CD4-positive, alpha-beta T cell treated with Interleukin-15 for 1 hour (primary cell): ENCODE data around the gene ATP9A.

Experiments used
- DNase-seq: peaks from one replicate; pipeline ENCODE4 v3.0.0-alpha.2; 2020

ATP9A gene

GRCh38 chr20:51624157-51624731 lies 143.9 kb downstream of the ATP9A start:
- DNase-seq: peak; percentile 50

DNA sequence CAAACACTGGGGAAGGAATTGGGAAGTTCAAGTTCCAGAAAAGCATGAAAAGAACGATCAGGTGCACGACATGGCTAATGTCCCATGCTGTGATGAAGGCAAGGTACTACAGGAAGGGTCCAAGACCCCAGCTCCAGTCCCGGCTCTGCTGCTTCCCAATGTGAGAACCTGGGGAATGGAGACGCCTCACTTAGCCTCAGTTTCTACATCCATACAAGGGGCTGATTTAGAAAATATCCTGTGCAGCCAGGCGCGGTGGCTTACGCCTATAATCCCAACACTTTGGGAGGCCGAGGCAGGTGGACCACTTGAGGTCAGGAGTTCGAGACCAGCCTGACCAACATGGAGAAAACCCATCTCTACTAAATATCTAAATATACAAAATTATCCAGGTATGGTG lies 144.9 kb downstream of the ATP9A start:
- no peak for DNase-seq

- DNase-seq: no peak
Measured at GRCh38 chr20:51622004-51622874, 146.0 kb downstream of the ATP9A start.

- DNase-seq: no peak
Measured at GRCh38 chr20:51620432-51620831, 147.8 kb downstream of the ATP9A start.

GRCh38 chr20:51616060-51616459 lies 152.1 kb downstream of the ATP9A start:
- DNase-seq: no peak

GRCh38 chr20:51614687-51615086 lies 153.5 kb downstream of the ATP9A start:
- no peak for DNase-seq

- no peak for DNase-seq
Measured at GRCh38 chr20:51613580-51613979, 154.6 kb downstream of the ATP9A start.

DNA sequence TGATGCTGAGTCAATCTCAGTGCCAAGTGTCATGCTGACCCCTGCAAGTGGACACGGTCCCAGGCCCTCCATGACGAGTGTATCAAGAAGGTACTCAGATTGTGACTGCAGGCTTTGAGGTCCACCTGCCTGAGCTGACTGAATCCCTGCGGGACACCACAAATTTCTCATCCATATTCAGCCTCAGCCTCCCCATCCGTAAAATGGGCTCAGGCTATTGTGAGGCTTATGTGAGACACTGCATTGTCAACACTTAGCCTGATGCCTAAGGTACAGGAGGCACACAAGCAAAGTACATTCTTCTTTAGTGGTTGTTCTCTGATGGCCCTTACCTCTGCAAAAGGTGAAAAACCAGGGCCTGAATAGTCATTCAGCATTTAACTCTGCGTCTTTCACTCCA lies 155.3 kb downstream of the ATP9A start:
- no peak for DNase-seq

DNA sequence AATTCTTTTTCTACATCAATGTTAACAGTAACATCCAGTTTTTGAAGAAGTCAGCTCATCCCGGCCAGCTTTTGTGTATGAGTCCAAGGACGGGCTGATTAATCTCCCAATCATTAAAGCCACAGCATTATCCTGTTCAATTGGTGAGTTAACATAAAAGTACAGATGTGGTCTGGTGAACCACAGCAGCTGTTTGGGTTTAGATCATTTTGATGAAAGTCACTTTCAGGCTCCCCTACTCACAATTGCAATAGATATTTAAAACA lies 156.6 kb downstream of the ATP9A start:
- no peak for DNase-seq

DNA sequence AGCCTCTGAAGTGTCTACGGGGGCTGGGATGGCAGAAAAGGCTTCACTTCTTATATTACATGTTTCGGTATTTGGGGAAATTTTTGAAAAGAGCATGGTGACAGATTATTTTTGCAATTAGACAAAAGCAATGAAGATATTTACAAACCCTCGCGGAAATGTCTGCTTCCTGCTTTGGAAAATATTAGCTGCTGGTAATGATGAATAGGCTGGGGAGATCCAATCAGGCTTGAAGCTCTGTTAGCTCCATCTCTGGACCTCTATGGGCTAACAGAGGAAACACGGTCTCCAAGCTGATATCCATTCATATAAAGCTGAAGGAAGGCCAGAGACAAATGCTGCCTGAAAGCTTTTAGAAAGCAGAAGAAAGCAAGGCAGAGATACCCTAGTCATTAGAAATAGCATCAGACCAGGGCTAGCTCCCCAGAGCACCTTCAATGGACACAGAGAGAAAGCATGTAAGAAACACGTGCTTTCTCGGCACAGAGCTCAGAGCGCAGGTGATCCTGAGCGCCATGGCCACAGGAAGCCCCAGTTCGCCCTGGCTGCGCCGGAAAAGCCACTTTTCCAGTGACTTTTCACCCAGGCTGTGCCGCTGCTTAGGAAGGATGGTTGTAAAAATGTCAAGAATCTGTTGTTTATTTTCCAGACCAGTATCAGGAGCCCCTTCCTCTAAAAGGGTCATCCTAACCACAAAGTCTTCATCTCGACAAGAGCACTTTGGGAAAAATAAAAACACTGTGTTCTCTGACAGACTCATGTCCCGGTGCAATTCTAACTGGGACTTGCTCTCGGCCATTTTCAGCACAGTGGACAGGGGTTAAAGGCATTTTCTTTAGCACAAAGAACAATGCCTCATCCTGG lies 157.2 kb downstream of the ATP9A start:
- no peak for DNase-seq

DNA sequence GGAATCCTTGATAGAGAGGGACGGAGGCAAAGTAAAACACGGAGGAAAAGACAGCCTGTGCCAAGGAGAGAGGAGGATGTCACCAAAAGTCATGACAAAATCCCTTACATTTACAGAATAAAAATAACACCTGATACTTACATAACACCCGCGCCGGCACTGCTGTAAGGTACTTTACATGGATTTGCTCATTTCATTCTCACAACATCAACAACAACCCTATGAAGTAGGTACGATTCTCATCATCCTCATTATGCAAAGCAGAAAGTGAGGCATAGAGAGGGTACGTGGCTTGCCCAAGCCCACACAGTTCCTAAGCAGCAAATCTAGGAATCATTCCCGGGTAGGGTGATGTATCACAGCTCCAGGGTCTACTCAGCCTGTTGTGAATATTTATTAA lies 158.1 kb downstream of the ATP9A start:
- DNase-seq: no peak

DNA sequence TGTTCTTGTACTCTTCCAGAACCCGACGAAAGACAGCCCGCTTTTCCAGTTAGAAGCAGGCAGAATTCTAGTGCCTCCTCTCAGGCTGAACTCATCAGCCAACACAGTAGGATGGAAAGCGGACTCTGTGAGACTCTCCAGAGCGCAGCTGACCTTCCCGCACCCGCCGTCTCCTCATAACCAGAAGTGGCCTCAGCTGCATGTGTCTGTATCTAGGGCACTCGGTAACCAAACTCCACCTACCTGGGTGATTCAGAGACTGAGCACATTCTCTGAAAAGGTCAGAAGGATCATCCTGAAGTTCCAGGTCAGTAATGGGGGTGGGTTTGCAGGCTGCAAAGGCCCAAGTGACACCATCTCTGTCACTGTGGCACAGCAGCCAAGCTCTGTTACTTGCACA lies 158.9 kb downstream of the ATP9A start:
- DNase-seq: no peak

- DNase-seq: no peak
Measured at GRCh38 chr20:51608061-51608460, 160.1 kb downstream of the ATP9A start.

GRCh38 chr20:51607170-51607569 lies 161.0 kb downstream of the ATP9A start:
- no peak for DNase-seq

- DNase-seq: no peak
Measured at GRCh38 chr20:51604851-51605250, 163.3 kb downstream of the ATP9A start.

- DNase-seq: no peak
Measured at GRCh38 chr20:51602131-51602530, 166.1 kb downstream of the ATP9A start.

- no peak for DNase-seq
Measured at GRCh38 chr20:51600950-51601349, 167.2 kb downstream of the ATP9A start.

GRCh38 chr20:51600016-51600420 lies 168.2 kb downstream of the ATP9A start:
- DNase-seq: no peak

GRCh38 chr20:51598556-51598955 lies 169.6 kb downstream of the ATP9A start:
- DNase-seq: no peak

DNA sequence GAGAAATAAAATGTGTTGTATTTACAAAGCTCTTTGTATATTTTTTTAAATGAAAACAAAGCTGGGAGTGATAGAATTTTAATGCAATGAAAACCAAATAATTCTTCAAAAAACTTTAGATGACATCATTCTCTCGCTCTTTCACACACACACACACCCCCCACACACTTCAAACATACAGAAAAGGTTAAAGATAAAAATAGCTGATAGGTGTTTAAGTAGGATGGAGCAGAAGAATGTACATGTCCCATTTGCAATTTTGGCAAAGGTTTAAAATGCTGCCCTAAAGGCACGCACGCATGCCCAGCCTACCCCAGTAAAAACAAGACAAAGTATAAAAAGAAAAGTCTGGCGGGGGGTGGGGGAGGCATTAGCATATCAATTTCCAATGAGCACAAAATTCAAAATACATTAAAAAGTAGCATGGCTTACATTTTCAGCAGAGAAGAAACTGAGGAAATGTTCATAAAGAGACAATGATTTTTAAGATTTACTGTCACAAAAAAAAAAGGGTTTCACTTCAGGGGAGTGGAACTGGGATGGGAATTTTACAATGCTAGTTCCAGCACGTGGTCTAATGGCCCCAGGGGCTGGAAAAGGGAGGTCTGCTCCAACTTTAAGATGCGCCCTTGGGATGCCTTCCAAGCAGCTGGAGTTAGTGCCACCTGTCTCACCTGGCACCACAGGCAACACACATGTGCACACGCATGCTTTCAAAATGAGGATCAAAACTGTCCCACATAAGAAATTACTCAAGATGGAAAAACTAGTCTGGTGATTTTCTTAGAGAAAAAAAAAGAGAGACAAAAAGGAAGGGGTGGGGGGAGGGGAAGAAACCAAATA lies 170.6 kb downstream of the ATP9A start:
- no peak for DNase-seq

DNA sequence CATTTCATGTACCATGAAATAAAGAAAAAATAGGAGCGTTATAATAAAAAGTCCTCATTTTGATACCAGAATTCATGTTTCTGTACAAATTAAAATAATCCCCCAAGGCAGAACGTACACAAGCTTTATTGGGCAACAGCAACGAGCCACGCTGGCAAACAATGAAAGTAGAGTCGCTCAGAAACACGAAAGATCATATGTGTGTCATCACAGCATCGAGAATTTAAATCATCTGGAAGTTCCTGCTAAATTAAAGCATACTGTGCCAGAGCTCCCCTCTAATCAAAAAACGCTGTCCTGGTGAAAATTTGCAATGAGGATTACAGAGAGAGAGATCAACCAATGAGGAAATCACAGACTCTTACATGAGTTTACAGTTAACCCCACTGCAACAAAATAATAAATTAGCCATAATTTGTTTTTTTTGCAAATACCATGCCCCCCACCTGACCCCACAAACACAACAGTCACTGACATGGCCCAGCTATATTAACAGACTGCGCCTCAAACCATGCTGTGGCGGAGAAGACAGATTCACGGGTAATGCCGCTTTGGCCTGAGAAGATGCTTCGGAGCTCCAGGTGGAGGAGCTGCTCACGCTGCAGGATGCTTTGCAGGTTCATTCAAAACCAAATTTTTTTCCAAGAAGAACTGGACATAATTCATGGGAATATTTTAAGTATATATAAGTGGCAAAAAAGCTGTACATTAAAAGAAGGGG lies 171.4 kb downstream of the ATP9A start:
- no peak for DNase-seq

- no peak for DNase-seq
Measured at GRCh38 chr20:51595744-51596143, 172.4 kb downstream of the ATP9A start.
